ENCODE measurements around the gene RBPJL.

DNA sequence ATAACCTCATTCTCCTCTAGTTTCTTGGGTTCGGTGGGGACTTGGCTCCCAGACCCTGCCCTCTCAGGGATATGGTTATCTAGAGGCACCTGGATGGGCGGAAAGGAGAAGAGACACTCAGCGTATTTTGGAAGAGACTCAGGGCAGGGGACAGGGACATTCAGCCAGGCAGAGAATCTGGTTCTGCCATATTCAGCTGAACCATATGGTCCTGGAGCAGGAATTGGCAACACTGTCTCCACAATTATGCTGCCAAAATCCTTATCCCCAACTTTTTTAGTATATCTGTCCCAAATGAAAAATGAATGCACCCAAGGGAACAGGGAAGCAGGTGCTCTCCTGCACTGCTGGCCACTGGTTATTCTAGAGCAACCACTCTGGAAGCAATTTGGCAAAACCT lies 23.8 kb downstream of the RBPJL start:
- TF ChIP-seq, protein P1, sequence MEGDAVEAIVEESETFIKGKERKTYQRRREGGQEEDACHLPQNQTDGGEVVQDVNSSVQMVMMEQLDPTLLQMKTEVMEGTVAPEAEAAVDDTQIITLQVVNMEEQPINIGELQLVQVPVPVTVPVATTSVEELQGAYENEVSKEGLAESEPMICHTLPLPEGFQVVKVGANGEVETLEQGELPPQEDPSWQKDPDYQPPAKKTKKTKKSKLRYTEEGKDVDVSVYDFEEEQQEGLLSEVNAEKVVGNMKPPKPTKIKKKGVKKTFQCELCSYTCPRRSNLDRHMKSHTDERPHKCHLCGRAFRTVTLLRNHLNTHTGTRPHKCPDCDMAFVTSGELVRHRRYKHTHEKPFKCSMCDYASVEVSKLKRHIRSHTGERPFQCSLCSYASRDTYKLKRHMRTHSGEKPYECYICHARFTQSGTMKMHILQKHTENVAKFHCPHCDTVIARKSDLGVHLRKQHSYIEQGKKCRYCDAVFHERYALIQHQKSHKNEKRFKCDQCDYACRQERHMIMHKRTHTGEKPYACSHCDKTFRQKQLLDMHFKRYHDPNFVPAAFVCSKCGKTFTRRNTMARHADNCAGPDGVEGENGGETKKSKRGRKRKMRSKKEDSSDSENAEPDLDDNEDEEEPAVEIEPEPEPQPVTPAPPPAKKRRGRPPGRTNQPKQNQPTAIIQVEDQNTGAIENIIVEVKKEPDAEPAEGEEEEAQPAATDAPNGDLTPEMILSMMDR (conservative IDR thresholded peaks at IDR 0.05), result no peak
- TF ChIP-seq EZH2 (IDR thresholded peaks at IDR 0.05; ENCODE audit: low read depth), result no peak
